Measurements from ENCODE around the gene CLDN10. TPM values are rescaled to one million over a fixed set of nuclear protein-coding genes. Genes with fewer than 3 reads are reported as not detected.

The CLDN10 gene
- total RNA-seq, 1 experiment from 2014 or later: not detected

- no peaks in the 10 kb centered on the region for H3K36me3 ChIP-seq (ENCODE audit: insufficient read depth, low read length, poor library complexity, severe bottlenecking)
- no peaks in the 10 kb centered on the region for H3K27me3 ChIP-seq (replicated peaks; ENCODE audit: insufficient read depth, low read depth, low read length, poor library complexity)
- no TSS peak for BruUV-seq (replicated peaks)
- no peak overlapping the region for H3K27ac ChIP-seq (ENCODE audit: low read depth, low read length, poor library complexity, severe bottlenecking)
- no peak for DNase-seq (ENCODE audit: low spot score)
- no peaks in the 10 kb centered on the region for H3K9me3 ChIP-seq (ENCODE audit: low read depth, low read length, poor library complexity, severe bottlenecking)
- no peak overlapping the region for H3K4me3 ChIP-seq (ENCODE audit: low read depth, low read length, poor library complexity, severe bottlenecking)
- intact Hi-C loops (cut with micrococcal nuclease; ENCODE audit: unreplicated experiment): no loop called here
- ChIA-PET POLR2A (ENCODE audit: low non-redundant PET) (no interaction called here), CTCF (no interaction called here)
- no peaks in the 10 kb centered on the region for H3K4me1 ChIP-seq (ENCODE audit: insufficient read depth, low read length, poor library complexity, severe bottlenecking)
- TF ChIP-seq EZH2 (IDR thresholded peaks at IDR 0.05; ENCODE audit: borderline replicate concordance, low read depth, low read length, poor library complexity, severe bottlenecking): no peak
- no peak for TF ChIP-seq CTCF (conservative IDR thresholded peaks at IDR 0.05; ENCODE audit: low read depth, low read length)
Observed at GRCh38 chr13:95573221-95573620, 20.7 kb downstream of the CLDN10 start.

GRCh38 chr13:95579303-95579702 lies 26.8 kb downstream of the CLDN10 start:
- no peak for DNase-seq (ENCODE audit: low spot score)
- no peaks in the 10 kb centered on the region for H3K27me3 ChIP-seq (replicated peaks; ENCODE audit: insufficient read depth, low read depth, low read length, poor library complexity)
- ChIA-PET CTCF (no interaction called here), POLR2A (ENCODE audit: low non-redundant PET) (no interaction called here)
- H3K9me3 ChIP-seq (ENCODE audit: low read depth, low read length, poor library complexity, severe bottlenecking): no peaks in the 10 kb centered on the region
- no peak overlapping the region for H3K4me3 ChIP-seq (ENCODE audit: low read depth, low read length, poor library complexity, severe bottlenecking)
- H3K4me1 ChIP-seq (ENCODE audit: insufficient read depth, low read length, poor library complexity, severe bottlenecking): no peaks in the 10 kb centered on the region
- no TSS peak for BruUV-seq (replicated peaks)
- no peak overlapping the region for H3K27ac ChIP-seq (ENCODE audit: low read depth, low read length, poor library complexity, severe bottlenecking)
- intact Hi-C loops (cut with micrococcal nuclease; ENCODE audit: unreplicated experiment): no loop called here
- H3K36me3 ChIP-seq (ENCODE audit: insufficient read depth, low read length, poor library complexity, severe bottlenecking): no peaks in the 10 kb centered on the region
- TF ChIP-seq EZH2 (IDR thresholded peaks at IDR 0.05; ENCODE audit: borderline replicate concordance, low read depth, low read length, poor library complexity, severe bottlenecking) (no peak), CTCF (conservative IDR thresholded peaks at IDR 0.05; ENCODE audit: low read depth, low read length) (no peak)

GRCh38 chr13:95585867-95586266 lies 33.3 kb downstream of the CLDN10 start:
- Histone ChIP-seq H3K4me3 (ENCODE audit: low read depth, low read length, poor library complexity, severe bottlenecking) (no peak overlapping the region), H3K36me3 (ENCODE audit: insufficient read depth, low read length, poor library complexity, severe bottlenecking) (no peaks in the 10 kb centered on the region), H3K27ac (ENCODE audit: low read depth, low read length, poor library complexity, severe bottlenecking) (no peak overlapping the region), H3K4me1 (ENCODE audit: insufficient read depth, low read length, poor library complexity, severe bottlenecking) (no peaks in the 10 kb centered on the region), H3K27me3 (replicated peaks; ENCODE audit: insufficient read depth, low read depth, low read length, poor library complexity) (no peaks in the 10 kb centered on the region), H3K9me3 (ENCODE audit: low read depth, low read length, poor library complexity, severe bottlenecking) (no peaks in the 10 kb centered on the region)
- intact Hi-C loops (cut with micrococcal nuclease; ENCODE audit: unreplicated experiment): no loop called here
- CTCF ChIA-PET: no interaction called here
- no peak for TF ChIP-seq EZH2 (IDR thresholded peaks at IDR 0.05; ENCODE audit: borderline replicate concordance, low read depth, low read length, poor library complexity, severe bottlenecking)
- no peak for TF ChIP-seq CTCF (conservative IDR thresholded peaks at IDR 0.05; ENCODE audit: low read depth, low read length)
- DNase-seq (ENCODE audit: low spot score): no peak
- no TSS peak for BruUV-seq (replicated peaks)
- POLR2A ChIA-PET (ENCODE audit: low non-redundant PET): no interaction called here
